Esophagus squamous epithelium (tissue), 4 donors: ENCODE measurements around the gene DIS3L2.

Experiments used
- CTCF ChIP-seq, 6 experiments: fragments of 450-650 bp in 4 of 6; fragments of 200-600 bp in 2 of 6; sonication (generic) in 2 of 6; IDR thresholded peaks; one replicate each; pipeline ENCODE4 v1.5.1; 2016 to 2019; ENCODE audit warnings: antibody characterized with exemption in 6 of 6, mild to moderate bottlenecking in 4 of 6, moderate library complexity in 4 of 6
- POLR2A ChIP-seq, 4 donors: fragments of 450-650 bp; IDR thresholded peaks; one replicate each; pipeline ENCODE4 v1.6.1; 2017; ENCODE audit warnings: antibody characterized with exemption in 4 of 4, mild to moderate bottlenecking in 4 of 4, moderate library complexity in 3 of 4

- TF ChIP-seq CTCF (IDR thresholded peaks at IDR 0.05) (no peak), POLR2A (IDR thresholded peaks at IDR 0.05) (no peak)
Observed at GRCh38 chr2:232117413-232117812, 155.9 kb downstream of the DIS3L2 start.
